Right ventricle myocardium inferior (tissue), 1 donor: ENCODE data around the gene RRP1B. TPM values are rescaled to one million over a fixed set of nuclear protein-coding genes. Genes with fewer than 3 reads are reported as not detected.
A peak's percentile ranks its signal among the peaks of the same experiment; 100 is the strongest.
"Not testable (repeated sequence)": the region's sequence is repeated elsewhere in the genome, so short reads cannot be mapped to it uniquely, and the experiment has no call there.

ENCODE experiments used
- ATAC-seq: fragments of 200-7000 bp; cut with Tn5 transposase; one replicate; pipeline ENCODE4 v1.9.1; 2020; ENCODE audit warnings: mild to moderate bottlenecking, moderate library complexity
- DNase-seq: peaks from one replicate; pipeline ENCODE4 v3.0.0; 2021; ENCODE audit errors: missing footprints
- intact Hi-C: fragments of 100-400 bp; cut with DNase I; formaldehyde crosslinking; loops from one replicate; pipeline ENCODE4 v1.11.0; 2022
- total RNA-seq: library from RNA; stranded (reverse); fragmentation: NEBNext Ultra II Directional; extraction: Animal tissue kit (Norgen Biotek cat#: 25700); gene quantifications from one replicate; pipeline ENCODE4 v1.2.1, GENCODE V29; 2021
- donor health status: DM: no; HTN: yes; CAD: no; lungs with severe emphysema.

The RRP1B gene
- total RNA-seq, 1 donor from 2014 or later, result 9.5 TPM

- intact Hi-C loops, result no loop called here
- DNase-seq (no peak), ATAC-seq (no peak)
These were observed 23.9 kb upstream of the RRP1B start for GRCh38 chr21:43635436-43635835.

GRCh38 chr21:43637530-43638158, 21.7 kb upstream of the RRP1B start:
- ATAC-seq (no peak), DNase-seq (no peak)
- intact Hi-C loops, result no loop called here

- ATAC-seq (no peak), DNase-seq (no peak)
- intact Hi-C loops, result no loop called here
These were observed 19.6 kb upstream of the RRP1B start for GRCh38 chr21:43639470-43640353.

GRCh38 chr21:43640400-43640799, 19.0 kb upstream of the RRP1B start:
- ATAC-seq (no peak), DNase-seq (no peak)
- intact Hi-C loops, result no loop called here

GRCh38 chr21:43643193-43643592, 16.2 kb upstream of the RRP1B start:
- intact Hi-C loops, result no loop called here
- no peak for ATAC-seq
- no peak for DNase-seq

GRCh38 chr21:43644071-43644470, 15.3 kb upstream of the RRP1B start:
- ATAC-seq (no peak), DNase-seq (no peak)
- intact Hi-C loops, result no loop called here

GRCh38 chr21:43644609-43645008, 14.8 kb upstream of the RRP1B start:
- DNase-seq, result no peak
- ATAC-seq, result no peak
- intact Hi-C loops, result no loop called here

- DNase-seq, result no peak
- intact Hi-C loops, result no loop called here
These were observed 14.0 kb upstream of the RRP1B start for GRCh38 chr21:43645136-43645891.

GRCh38 chr21:43645976-43646375, 13.4 kb upstream of the RRP1B start:
- intact Hi-C loops, result no loop called here
- ATAC-seq (no peak), DNase-seq (no peak)

More at GRCh38 chr21:43645136-43645891, 14.0 kb upstream of the RRP1B start:
- ATAC-seq, result peak; percentile 86

GRCh38 chr21:43646550-43647260, 12.7 kb upstream of the RRP1B start:
- intact Hi-C loops, result no loop called here
- ATAC-seq (peak; percentile 97), DNase-seq (peak; percentile 94)

GRCh38 chr21:43648171-43648570, 11.2 kb upstream of the RRP1B start:
- intact Hi-C loops, result no loop called here
- ATAC-seq, result no peak
- DNase-seq, result no peak

- intact Hi-C loops, DNase-seq, ATAC-seq: not testable (repeated sequence)
These were observed 7.4 kb upstream of the RRP1B start for GRCh38 chr21:43651926-43652325.

GRCh38 chr21:43652616-43653015, 6.7 kb upstream of the RRP1B start:
- intact Hi-C loops, result no loop called here
- no peak for DNase-seq
- no peak for ATAC-seq

GRCh38 chr21:43653626-43654025, 5.7 kb upstream of the RRP1B start:
- intact Hi-C loops, result no loop called here
- no peak for ATAC-seq
- no peak for DNase-seq

- intact Hi-C loops, result no loop called here
- DNase-seq (no peak), ATAC-seq (no peak)
These were observed 4.4 kb upstream of the RRP1B start for GRCh38 chr21:43654806-43655489.

- no peak for ATAC-seq
- intact Hi-C loops, result no loop called here
- DNase-seq, result no peak
These were observed 1.8 kb upstream of the RRP1B start for GRCh38 chr21:43657355-43658087.

GRCh38 chr21:43658088-43658741, 1.1 kb upstream of the RRP1B start:
- intact Hi-C loops, result no loop called here
- ATAC-seq (no peak), DNase-seq (no peak)
